ENCODE data around the gene KIF5A. TPM values are rescaled to one million over a fixed set of nuclear protein-coding genes. Genes with fewer than 3 reads are reported as not detected.

The KIF5A gene
- total RNA-seq, 2 donors from 2014 or later, result 2.3 to 4.5 TPM

DNA sequence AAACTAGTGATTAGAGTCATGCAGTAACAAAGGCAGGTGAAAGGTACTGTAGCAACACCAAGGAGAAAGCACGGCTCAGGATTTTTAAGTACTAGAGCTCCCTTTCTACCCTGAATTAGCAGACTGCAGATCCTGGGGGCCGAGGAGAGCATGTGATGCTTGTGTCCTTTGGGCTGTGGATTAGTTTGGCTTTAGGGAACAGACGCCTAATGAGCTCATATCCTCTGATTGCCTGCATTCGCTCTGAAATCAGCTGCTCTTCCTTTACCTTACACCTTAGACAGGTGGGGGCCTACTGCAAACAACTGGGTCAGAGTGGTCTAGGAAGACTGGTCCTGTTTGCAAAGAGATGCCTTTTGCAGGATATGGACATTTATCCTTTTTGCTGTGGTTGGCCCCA is 43.3 kb downstream of the KIF5A start:
- peaks cover 3% of the 10 kb centered on the region for H3K27me3 Mint-ChIP-seq (ENCODE audit: insufficient read depth)
- no peak overlapping the region for H3K27ac ChIP-seq (ENCODE audit: low read depth, low read length)
- peaks cover 30% of the 10 kb centered on the region for H3K36me3 ChIP-seq (ENCODE audit: control insufficient read depth, insufficient read depth, low read length)
- H3K4me3 ChIP-seq (ENCODE audit: low read length), result no peak overlapping the region
- H3K4me1 ChIP-seq (ENCODE audit: control insufficient read depth, insufficient read depth, low read length), result peaks cover 6% of the 10 kb centered on the region
- peak; percentile 43 for DNase-seq
- TF ChIP-seq, protein P1, sequence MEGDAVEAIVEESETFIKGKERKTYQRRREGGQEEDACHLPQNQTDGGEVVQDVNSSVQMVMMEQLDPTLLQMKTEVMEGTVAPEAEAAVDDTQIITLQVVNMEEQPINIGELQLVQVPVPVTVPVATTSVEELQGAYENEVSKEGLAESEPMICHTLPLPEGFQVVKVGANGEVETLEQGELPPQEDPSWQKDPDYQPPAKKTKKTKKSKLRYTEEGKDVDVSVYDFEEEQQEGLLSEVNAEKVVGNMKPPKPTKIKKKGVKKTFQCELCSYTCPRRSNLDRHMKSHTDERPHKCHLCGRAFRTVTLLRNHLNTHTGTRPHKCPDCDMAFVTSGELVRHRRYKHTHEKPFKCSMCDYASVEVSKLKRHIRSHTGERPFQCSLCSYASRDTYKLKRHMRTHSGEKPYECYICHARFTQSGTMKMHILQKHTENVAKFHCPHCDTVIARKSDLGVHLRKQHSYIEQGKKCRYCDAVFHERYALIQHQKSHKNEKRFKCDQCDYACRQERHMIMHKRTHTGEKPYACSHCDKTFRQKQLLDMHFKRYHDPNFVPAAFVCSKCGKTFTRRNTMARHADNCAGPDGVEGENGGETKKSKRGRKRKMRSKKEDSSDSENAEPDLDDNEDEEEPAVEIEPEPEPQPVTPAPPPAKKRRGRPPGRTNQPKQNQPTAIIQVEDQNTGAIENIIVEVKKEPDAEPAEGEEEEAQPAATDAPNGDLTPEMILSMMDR (conservative IDR thresholded peaks at IDR 0.05), result no peak
- no peak overlapping the region for H3K4me3 Mint-ChIP-seq
- 73 to 93% methylated on average over 2 to 4 of the region's 4 CpGs for WGBS, 2 experiments (ENCODE audit: insufficient coverage in 1 of 2, insufficient read length in 1 of 2)
- peaks cover 12% of the 10 kb centered on the region for H3K27me3 ChIP-seq (ENCODE audit: control insufficient read depth, insufficient read depth, low read length, poor library complexity, severe bottlenecking)
- H3K9ac ChIP-seq (ENCODE audit: extremely low read depth, low read length, poor library complexity, severe bottlenecking), result no peak overlapping the region
- H3K27ac Mint-ChIP-seq, result no peak overlapping the region
- no peaks in the 10 kb centered on the region for H3K9me3 ChIP-seq (ENCODE audit: control insufficient read depth, low read length)
- H3K9me3 Mint-ChIP-seq, result no peaks in the 10 kb centered on the region
- peaks cover 33% of the 10 kb centered on the region for H3K36me3 Mint-ChIP-seq (ENCODE audit: low read depth)
- peaks cover 27% of the 10 kb centered on the region for H3K4me1 Mint-ChIP-seq

DNA sequence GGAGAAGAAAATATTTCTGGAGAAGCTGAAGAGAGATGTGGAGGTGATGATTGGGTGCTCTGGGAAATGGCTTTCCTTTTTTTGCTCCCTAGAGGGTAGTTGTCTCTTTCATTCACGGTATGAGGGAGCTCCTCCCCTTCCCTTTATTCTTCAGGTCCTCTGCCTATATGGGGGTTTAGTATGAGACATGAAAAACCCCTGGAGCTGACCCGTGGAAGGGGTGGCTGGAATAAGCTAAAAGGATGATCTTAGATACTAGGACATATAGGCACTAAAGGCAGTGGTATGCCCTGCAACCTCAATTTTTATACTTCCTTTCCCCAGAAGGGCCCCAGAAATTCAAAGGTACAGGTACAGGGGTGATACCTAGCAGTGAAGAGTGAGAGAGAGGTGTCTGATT is 50.6 kb downstream of the KIF5A start:
- Histone ChIP-seq H3K4me3 (ENCODE audit: low read length) (no peak overlapping the region), H3K27ac (ENCODE audit: low read depth, low read length) (no peak overlapping the region), H3K4me1 (ENCODE audit: control insufficient read depth, insufficient read depth, low read length) (peaks cover 4% of the 10 kb centered on the region), H3K9ac (ENCODE audit: extremely low read depth, low read length, poor library complexity, severe bottlenecking) (no peak overlapping the region), H3K36me3 (ENCODE audit: control insufficient read depth, insufficient read depth, low read length) (peaks cover 64% of the 10 kb centered on the region), H3K27me3 (ENCODE audit: control insufficient read depth, insufficient read depth, low read length, poor library complexity, severe bottlenecking) (no peaks in the 10 kb centered on the region), H3K9me3 (ENCODE audit: control insufficient read depth, low read length) (no peaks in the 10 kb centered on the region)
- H3K4me1 Mint-ChIP-seq, result peaks cover 13% of the 10 kb centered on the region
- H3K27ac Mint-ChIP-seq, result no peak overlapping the region
- TF ChIP-seq, protein P1 (conservative IDR thresholded peaks at IDR 0.05), result no peak
- no peak for DNase-seq
- peaks cover 62% of the 10 kb centered on the region for H3K36me3 Mint-ChIP-seq (ENCODE audit: low read depth)
- H3K4me3 Mint-ChIP-seq, result no peak overlapping the region
- no CpG with 5 or more reads among the region's 2 CpGs for WGBS, 2 experiments (ENCODE audit: insufficient coverage in 1 of 2, insufficient read length in 1 of 2)
- H3K27me3 Mint-ChIP-seq (ENCODE audit: insufficient read depth), result no peaks in the 10 kb centered on the region
- no peaks in the 10 kb centered on the region for H3K9me3 Mint-ChIP-seq

DNA sequence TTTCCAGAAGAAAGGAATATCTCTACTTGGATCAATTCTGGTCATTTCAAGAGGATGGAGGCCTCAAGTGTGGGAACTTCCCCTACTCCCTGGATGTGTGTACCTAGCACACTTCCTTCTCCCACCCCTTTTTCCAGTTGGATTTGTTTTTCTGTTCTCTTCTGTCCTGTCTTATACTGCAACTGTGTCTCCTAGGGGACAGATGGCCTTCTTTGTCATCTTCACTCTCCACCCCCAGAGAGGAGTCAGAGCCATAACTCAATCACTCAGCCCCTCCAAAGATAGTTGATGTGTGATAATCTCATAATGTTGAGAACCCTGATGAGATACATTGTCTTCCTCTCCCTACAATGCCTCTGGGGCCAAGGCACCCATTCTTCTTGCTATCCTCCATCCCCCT is 52.7 kb downstream of the KIF5A start:
- H3K36me3 ChIP-seq (ENCODE audit: control insufficient read depth, insufficient read depth, low read length), result peaks cover 47% of the 10 kb centered on the region
- Mint-ChIP-seq H3K9me3 (no peaks in the 10 kb centered on the region), H3K27me3 (ENCODE audit: insufficient read depth) (no peaks in the 10 kb centered on the region), H3K27ac (no peak overlapping the region), H3K4me3 (no peak overlapping the region), H3K36me3 (ENCODE audit: low read depth) (peaks cover 50% of the 10 kb centered on the region), H3K4me1 (peaks cover 18% of the 10 kb centered on the region)
- no peaks in the 10 kb centered on the region for H3K9me3 ChIP-seq (ENCODE audit: control insufficient read depth, low read length)
- H3K9ac ChIP-seq (ENCODE audit: extremely low read depth, low read length, poor library complexity, severe bottlenecking), result no peak overlapping the region
- H3K27ac ChIP-seq (ENCODE audit: low read depth, low read length), result no peak overlapping the region
- peaks cover 7% of the 10 kb centered on the region for H3K4me1 ChIP-seq (ENCODE audit: control insufficient read depth, insufficient read depth, low read length)
- no peaks in the 10 kb centered on the region for H3K27me3 ChIP-seq (ENCODE audit: control insufficient read depth, insufficient read depth, low read length, poor library complexity, severe bottlenecking)
- TF ChIP-seq, protein P1 (conservative IDR thresholded peaks at IDR 0.05), result no peak
- DNase-seq, result no peak
- no peak overlapping the region for H3K4me3 ChIP-seq (ENCODE audit: low read length)

Data from endodermal cell (in vitro differentiated cells).